AML-193 (cell line): ENCODE measurements around the gene RELN.
"Not testable (repeated sequence)": the region's sequence is repeated elsewhere in the genome, so short reads cannot be mapped to it uniquely, and the experiment has no call there.

Source experiments
- DNase-seq, 2 experiments: peaks; one replicate each; lab custom pipeline; 2025; lab: John Stamatoyannopoulos, UW

The RELN gene

DNA sequence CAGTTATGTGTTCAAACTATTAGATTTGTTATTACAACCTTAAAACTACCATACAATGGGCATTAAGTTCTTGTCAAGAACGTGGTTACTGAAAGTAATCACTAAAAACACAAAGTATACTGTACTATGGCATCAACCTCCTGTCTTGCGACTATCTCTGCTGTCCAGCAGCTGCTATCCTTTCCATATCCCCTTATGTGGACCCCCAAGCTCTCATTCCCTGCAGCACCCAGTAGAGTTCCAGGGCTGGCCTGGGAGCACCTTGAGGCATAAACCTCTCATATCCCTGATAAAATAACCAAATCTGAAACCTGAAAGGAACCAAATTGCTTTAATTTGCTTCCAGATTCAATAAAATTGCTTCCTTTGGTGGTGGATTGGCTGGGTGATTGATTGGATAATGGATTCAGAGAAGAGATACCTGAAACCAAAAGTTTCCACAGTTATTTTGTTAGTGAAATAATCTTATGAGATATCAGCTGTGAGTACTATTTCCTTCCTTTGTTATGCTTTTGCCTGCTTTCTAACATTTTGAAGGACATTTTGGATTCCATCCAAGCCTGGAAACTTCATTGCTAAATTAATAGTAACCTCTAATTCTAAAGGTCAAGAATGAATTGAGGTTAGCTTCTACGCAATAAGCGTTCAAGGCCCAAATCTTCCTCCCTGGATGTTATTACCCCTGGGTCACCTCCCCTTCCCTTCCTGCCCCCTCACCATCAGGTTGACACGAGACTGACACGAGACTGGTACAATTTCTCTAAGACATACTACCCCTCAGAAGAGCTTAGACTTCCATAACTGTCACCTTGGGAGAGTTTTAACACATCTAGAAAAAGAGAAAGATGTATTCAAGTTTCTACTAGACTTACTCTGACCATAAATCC is 48.8 kb downstream of the RELN start:
- no peak for DNase-seq

DNA sequence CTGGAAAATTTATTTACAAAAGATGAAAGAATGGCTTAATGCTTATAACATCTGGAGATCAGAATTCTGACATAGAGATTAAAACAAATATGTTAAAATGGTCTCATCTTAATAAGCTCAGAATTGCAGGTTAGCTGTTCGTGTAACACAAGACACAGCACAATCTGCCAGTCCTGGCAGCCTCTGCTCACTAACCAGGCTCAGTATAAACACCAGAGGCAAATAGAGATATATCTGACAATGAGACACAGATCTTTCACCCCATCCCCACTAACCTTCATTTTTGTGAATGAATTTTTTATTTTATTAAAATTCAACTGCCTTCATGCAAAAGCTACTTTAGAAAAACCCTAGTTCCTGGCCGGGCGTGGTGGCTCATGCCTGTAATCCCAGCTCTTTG is 51.8 kb downstream of the RELN start:
- DNase-seq: no peak

DNA sequence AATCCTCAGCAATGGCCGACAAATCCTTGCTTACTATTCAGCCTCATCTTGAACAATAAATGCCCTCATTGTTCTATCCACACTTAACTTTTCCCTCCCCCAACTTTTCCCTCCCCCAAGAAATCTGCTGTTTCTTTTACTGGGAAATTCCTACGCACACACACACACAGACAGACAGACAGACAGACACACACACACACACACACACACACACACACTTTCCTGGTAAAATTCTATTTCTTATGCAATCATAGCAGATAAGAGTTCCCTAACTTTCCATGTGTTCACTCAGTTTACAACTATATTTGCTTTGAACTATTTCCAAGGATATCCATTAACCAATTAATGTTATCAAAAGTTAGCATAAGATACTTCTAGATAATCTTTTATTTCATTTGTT is 52.9 kb downstream of the RELN start:
- DNase-seq: no peak

DNA sequence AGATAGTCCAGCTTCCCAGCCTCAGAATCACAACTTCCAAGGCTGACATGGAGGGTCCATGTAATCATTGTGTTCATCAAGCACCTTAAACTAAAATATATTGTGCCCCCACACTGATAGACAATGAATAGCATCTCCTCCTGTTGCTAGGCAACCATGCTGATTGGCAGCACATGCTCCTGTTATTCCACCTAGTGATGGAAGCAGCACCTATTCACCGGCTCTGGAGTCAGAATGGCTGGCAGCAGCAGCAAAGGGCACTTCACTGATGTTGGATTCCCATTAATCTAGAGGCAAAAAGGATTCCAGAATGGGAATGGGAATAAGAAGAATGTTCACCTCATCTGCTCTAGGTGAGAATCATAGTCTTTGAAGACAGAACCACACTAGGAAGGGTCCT is 55.0 kb downstream of the RELN start:
- DNase-seq: no peak

DNA sequence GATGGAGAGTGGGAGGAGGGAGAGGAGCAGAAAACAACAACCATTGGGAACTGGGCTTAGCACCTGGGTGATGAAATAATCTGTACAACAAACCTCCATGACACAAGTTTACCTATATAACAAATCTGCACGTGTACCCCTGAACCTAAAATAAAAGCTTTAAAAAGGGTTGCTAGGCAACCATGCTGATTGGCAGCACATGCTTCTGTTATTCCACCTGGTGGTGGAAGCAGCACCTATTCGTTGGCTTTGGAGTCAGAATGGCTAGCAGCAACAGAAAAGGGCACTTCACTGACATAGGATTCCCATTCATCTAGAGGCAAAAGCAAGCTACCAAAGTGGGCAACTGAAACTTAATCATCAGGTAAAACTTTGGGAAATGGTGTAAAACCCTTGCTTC is 57.1 kb downstream of the RELN start:
- DNase-seq: no peak

DNA sequence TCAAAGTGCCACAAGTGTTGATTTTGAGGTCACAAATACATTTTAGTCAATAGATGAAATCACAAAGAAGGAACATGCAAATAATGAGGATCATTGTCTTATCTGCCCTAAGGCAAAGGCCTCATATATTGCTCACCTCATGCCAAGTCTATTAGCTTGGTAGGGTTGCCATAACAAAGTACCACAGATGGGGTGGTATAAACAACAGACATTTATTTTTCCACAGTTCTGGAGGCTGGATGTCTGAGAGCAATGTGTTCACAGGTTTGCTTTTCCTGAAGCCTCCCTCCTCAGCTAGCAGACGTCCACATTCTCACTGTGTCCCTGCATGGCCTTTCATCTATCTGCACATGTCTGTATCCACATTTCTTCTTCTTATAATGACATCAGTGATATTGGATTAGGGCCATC is 59.6 kb downstream of the RELN start:
- no peak for DNase-seq

DNA sequence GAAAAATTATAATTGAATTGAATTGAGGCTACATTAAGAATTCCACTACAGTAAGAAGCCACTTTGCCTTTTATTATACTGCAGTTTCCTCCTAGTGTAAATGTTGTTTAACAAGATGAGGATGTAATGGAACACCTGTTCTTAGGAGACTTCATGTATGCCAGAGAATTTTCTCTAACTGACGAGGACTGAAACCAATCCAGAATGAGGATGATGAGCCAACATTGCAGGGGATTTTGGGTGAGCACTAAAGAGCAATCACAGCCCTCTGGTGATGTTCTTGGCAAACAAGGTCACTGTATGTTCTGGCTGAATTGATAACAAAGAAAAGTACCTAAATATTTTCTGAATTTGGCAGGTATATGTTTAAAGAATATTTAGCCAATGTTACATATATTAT is 60.9 kb downstream of the RELN start:
- no peak for DNase-seq

DNA sequence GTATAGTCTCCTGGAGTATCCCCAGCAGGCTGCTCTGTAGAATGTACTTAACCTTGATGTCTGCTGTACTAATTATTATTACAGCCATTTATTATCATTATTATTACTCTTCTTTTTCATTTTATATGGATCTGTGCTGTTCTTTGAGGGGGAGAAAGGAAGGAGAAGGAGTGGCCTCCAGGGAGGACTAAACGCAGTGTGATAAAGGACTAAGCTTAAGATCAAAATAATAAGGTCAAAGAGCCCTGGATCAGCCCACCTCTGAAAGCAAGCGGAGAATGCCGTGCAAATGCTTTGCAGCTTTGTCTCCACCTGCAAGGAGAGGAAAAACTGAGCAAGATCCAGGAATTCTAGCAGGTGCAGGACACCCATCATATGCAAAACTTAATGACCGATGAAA is 65.3 kb downstream of the RELN start:
- DNase-seq: no peak

DNA sequence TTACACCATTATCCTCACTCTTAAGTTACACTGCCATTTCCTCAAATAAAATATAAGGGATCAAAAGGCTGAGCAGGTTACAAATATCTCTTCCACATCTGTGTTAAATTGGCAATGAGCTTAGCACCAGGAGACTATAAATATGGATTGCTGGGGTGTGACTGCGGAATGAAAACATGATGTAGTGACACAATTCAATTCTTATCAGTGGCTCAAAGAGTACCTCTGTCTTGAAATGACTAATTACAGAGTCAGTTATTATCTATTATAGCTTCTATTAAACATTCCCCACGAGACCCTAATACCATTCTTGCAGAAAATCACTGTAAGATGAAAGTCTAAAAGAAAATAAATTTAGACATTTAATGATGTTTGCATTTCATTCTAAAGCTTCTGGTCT is 67.1 kb downstream of the RELN start:
- no peak for DNase-seq

DNA sequence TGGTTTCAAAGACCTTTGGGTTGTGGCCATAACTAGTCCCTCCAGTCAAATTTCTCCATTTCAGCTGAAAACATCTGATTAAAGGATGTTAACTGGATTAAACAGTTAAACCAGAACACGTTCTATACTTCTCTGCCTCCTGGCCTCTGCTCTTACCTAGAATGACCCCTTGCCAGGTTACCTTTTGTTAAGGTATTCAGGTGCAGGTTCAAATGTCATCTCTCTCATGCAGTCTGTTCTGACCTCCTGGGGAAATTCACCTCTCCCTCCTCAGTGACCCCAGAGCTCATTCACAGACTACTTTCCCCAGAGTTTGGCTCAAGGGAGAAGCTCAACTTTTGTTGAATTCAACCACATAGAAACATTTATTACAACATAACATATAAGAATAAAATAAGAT is 67.8 kb downstream of the RELN start:
- no peak for DNase-seq

DNA sequence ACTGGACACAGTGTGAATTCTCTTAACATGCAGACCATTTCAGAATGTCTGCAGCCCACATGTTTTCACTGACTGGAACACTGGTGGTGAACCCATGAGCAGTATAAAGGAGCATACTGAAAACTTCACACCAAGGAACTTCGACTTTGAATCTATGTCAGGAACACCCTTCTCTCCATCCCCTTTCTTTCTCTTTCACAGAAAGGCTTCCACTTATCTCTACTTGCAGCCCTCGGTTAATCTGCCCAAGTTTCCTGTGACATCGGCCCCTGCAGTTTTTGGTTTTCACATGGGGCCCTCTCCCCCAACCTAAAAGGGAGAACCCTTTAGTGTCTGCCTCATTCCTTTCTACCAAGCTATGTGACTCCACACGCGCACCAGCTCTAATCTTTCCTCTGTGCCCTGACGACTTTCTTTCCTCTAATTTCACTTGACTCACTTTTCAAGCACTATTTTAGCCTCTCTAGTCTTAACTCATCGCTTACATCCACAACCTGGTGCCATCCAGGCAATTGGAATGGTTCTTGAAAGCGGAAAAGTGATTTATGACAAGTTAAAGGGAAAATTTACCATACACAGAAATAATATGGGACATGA is 70.1 kb downstream of the RELN start:
- no peak for DNase-seq

DNA sequence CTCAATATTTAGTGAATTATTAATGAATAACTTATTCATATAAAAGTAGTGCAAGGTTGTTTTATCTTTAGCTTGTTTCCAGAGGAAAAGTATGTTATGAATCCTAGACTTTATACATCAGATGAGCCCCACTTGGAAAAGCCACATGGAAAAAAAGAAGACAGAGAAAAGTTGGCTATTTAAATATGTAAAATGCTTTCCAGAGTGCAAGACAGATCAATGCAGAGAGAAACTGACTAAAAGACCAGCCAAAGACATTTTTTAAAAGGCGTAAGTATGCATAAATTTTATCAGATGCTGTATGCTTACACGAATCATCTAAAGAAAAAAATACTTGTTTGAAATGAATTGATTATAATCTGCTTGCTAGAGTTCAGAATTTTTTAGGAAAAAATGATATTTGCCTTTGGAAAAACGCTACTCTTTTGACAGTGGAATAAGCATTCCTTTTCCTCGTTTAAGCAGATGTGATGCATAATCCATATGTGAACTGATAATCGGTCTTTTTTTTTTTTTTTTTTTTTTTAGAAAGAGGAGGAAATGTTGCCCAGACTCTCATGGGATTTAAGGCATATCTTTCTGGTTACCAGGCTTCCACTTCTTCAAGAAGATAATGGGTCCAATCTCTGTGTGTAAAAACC is 70.7 kb downstream of the RELN start:
- DNase-seq: no peak

DNA sequence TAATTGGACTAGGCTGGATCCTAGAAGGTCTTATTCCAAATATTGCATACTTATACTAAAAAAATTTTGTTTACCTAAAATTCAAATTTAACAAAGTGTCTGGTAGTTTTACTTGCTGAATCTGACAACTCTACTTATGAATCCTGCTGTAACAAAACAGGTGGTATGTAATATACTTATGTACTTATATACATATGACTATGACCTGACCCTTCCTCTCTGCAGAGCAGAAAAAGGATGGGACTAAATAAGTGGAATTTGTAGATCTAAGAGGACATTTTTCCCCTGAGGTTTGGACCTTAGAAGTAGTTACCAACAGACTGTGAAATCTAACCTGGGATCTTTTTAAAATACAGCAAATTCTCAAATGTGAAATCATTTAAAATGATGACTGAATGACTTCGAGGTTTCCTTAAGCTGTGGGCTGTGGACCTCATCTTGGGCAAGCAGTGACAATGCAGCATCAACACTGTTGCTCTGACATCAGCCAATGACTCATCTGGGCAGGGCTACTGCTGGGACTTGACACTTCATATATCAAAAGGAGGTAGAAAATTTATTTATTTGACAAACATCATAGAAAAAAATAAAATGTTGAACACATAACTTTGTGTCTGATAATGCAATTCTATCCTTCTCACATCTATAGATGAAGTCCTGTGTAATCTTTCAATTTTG is 73.6 kb downstream of the RELN start:
- no peak for DNase-seq

DNA sequence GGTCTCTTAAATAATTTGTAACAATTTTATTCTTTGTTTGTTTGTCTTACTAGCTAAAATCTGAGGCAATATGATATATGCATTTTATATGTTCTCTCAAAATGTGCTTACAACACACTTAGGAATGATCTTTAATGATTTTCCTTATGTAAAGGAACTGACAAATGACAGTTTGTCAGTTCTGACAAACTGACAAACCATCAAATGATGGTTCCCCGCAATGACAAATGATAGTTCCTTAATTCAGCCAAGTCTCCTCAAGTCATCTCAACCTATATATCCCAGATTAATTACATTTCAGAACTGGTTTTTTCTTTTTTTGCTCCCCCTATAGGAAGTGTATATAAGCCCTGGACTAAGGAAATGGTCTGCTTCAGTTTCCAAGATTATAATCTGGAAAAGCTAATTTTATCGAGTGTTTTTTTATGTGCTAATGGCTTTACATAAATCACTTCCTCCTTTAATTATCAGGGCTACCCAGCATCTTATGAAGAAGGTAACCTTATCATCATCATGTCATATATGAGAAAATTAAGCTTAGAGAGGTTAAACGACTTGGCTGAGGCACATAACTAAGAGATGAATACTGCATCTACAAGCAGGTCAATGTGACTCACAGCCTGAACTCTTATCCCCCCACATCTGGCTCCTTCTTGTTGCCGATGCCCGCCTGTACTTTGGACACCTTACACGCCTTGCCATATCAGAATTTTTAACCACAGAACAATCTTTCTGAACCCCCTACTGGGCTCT is 75.1 kb downstream of the RELN start:
- no peak for DNase-seq

DNA sequence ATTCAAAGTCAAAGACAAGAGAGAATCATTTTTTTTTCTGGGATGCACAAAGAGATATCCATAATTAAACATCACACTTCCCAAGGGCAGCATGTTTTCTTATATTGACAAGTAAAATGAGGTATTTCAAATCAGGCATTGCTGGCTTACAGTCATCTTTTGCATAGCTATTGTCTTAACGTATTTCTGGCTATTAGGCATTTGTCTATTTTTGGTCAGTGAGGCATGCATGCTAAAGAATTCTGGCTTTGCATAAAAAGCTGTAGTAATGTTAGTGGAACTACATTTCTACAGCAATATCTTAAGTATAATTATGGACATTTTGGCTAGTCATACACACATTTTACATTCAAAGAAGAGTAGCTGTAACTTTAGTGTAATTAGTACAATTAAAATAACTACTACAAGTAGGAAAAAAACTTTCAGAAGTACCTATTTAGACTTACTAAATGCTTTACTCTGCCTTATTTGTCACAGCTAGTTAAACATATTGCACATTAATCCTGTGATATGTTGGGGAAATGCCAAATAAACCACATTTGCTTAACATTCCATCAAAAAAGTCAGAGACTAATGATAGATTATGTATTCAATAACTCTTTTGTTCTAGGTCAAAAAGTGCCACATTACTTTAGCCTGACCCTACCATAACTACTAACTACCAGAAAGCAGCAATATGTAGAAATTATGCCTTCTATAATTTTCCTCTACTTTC is 76.4 kb downstream of the RELN start:
- no peak for DNase-seq

DNA sequence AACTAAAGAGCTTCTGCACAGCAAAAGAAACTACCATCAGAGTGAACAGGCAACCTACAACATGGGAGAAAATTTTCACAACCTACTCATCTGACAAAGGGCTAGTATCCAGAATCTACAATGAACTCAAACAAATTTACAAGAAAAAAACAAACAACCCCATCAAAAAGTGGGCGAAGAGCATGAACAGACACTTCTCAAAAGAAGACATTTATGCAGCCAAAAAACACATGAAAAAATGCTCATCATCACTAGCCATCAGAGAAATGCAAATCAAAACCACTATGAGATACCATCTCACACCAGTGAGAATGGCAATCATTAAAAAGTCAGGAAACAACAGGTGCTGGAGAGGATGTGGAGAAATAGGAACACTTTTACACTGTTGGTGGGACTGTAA is 78.4 kb downstream of the RELN start:
- not testable (repeated sequence) for DNase-seq

DNA sequence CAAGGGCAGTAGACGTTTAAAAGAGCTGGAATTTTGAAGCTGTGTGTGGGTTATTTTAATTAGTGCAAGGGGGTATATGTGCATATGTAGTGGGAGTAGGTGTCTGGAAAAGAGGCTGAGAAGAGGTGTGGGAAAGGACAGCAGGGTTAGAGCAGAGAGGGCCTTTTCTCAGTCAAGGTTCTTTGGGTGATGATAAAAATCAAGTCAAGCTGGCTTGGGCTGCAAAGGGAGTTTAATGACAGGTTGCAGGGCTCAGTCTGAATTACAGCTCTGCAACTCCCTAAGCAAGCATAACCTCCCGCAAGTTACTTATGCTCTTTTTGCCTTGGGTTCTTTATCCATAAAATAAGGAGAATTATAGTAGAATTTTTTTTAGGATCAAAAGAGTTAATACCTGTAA is 83.5 kb downstream of the RELN start:
- DNase-seq: no peak

DNA sequence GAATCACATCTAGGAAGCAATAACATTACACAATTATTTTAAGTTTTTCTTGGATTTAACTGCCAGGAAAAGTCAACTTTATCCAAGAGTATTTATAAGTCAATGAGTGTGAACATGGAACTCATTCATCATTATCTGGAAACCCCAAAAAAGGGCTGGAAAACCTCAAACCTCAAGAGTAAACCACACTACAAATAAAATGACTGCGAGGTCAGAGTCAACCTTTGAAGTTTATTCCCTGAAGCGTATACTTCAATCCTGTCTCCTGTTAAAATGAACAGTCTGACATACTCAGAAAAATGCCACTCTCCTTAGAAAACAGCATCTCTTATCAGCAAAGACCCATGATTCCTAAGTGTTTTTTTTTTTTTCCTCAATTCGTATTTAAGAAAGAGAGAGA is 86.5 kb downstream of the RELN start:
- DNase-seq: no peak

DNA sequence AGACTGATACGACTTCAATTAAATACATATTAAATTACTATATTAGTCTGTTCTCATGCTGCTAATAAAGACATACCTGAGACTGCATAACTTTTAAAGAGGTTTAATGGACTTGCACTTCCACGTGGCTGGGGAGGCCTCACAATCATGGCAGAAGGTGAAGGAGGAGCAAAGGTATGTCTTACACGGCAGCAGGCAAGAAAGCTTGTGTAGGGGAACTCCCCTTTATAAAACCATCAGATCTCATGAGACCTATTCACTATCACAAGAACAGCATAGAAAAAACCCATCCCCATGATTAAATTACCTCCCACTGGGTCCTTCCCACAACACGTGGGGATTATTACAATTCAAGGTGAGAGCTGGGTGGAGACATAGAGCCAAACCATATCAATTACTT is 92.6 kb downstream of the RELN start:
- DNase-seq: not testable (repeated sequence)

DNA sequence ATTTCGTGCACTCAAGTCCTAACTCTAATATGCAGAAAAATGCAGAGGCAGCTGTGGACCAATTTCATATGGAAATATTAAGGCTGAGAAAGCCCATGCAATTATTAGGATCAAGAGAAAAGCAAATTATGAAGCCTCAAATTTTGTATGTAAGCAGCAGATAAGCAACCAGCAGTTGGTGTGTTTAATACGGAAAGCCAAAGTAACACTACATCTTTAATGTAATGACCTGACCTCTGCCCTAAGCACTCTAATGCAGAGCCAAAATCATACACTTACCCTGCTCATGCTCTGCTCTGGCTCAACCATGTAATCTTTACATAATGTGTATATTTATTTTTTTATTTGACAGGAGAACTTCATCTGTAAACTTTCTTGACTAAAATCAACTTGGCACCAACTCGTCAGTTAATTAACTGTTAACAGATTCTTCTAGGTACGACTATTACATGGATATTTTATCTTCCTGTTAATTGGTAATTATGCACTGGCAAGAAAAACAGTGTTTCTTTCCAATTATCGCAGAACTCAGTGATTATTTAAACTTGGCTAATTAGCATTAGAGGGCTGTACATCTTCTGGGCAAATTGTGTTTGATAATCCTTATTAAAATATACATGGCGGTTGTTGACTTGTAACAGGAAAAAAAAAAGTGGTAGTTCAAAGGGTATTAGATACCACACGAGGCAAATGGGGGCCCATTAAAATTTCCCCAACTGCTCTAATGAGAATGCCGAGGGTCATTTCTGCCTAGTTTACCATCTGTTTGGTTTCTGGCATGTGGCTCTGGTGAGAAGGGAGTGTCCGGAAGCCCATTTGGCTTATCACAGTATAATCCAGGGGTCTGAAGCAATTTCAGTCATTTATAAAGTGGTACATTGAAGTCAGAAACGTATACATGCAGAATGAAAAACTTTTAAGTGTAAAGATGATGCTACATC is 94.5 kb downstream of the RELN start:
- no peak for DNase-seq
